Heart left ventricle (tissue), 13 donors: ENCODE data around the gene VWDE.
"Not testable (repeated sequence)": the region's sequence is repeated elsewhere in the genome, so short reads cannot be mapped to it uniquely, and the experiment has no call there.

Experiments used
- CTCF ChIP-seq, 12 donors: fragments of 200-600 bp; sonication (generic) in 4 of 12; IDR thresholded peaks; one replicate each; pipeline versions ENCODE4 v1.5.0 to v1.8.0; 2018 to 2022; ENCODE audit warnings: antibody characterized with exemption in 12 of 12, mild to moderate bottlenecking in 5 of 12
- POLR2A ChIP-seq, 2 donors: fragments of 450-650 bp; IDR thresholded peaks; one replicate each; pipeline ENCODE4 v1.6.1; 2017; ENCODE audit warnings: antibody characterized with exemption in 2 of 2, mild to moderate bottlenecking in 2 of 2, moderate library complexity in 2 of 2
- donor health status: ischemic (EF 13 %, LVEDD 7.1; RV severe dilation, severe dysfunction).
- donor health status: DM: no; HTN: yes; CAD: no.
- donor health status: DM: no; HTN: no; CAD: no.
- donor health status: ischemic (EF 25% LVEDD 6.9; RV normal size, moderate dysfunction).
- donor health status: ischemic (EF 25% LVEDD 5.7; RV mildly dilated, moderate dysfunction).
- donor health status: ischemic (EF 35%, LVEDD 5.7; RV mildly dilated, moderate dysfunction).
- donor health status: nonischemic (EF 11% LVEDD 7.7; RV severe dilation, severe dysfunction).
- donor health status: DM: yes; HTN: yes; CAD: no.
- donor health status: PGD.
- donor health status: ischemic (EF 29% LVEDD 5.4; RV normal size, mild dysfunction).
- donor health status: nonischemic (EF 23%, LVEDD 6.1; RV moderate dilation, normal function).

GRCh38 chr7:12396670-12397069 is 7.0 kb downstream of the VWDE start:
- TF ChIP-seq POLR2A, CTCF (IDR thresholded peaks at IDR 0.05): not testable (repeated sequence)
